ENCODE measurements around the gene KLHL17.
A peak's percentile ranks its signal among the peaks of the same experiment; 100 is the strongest.

Gene KLHL17

DNA sequence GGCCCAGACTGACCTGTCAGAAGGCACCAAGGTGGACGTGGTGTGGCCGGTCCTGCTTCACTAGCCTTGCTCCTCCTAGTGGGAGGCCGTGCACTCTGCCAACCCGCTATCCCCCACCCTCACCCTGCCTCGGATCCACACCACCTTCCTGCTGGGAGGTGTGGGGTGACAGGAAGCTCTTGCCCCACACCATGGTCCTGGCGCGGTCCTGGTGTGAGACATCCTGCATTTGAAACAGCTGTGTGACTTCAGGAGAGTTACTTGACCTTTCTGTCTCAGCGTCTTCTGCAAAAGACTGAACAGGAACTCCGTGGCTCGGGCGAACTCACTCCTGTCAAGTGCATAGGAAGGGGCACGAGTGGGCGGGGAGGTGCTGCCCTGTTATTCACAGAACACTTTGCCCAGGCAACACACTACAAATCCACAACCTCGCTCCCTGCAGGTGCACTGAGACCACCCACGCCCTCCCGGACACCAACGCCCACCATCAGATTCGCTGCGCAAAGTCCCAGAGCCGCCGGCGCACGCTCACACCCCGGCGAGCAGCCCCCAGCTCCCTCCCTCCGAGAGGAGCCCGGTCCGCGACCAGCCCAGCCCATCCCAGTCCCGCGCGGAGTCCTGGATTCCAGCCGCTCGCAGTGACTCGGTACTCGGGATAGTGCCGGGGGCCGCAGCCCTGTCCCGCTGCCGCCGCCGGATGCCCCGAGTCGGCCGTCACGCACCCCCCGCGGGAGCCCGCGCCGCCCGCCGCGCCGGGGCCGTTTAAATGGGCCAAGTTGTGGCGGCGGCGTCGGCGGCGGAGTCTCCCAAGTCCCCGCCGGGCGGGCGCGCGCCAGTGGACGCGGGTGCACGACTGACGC is 37.0 kb upstream of the KLHL17 start, which contains the start of gene SAMD11:
Gene SAMD11 (plus strand): TSS at position 793 of the 860 bp plus-strand sequence. CDS start 509 bp downstream, outside the sequence.
- peak; percentile 90 for DNase-seq

DNA sequence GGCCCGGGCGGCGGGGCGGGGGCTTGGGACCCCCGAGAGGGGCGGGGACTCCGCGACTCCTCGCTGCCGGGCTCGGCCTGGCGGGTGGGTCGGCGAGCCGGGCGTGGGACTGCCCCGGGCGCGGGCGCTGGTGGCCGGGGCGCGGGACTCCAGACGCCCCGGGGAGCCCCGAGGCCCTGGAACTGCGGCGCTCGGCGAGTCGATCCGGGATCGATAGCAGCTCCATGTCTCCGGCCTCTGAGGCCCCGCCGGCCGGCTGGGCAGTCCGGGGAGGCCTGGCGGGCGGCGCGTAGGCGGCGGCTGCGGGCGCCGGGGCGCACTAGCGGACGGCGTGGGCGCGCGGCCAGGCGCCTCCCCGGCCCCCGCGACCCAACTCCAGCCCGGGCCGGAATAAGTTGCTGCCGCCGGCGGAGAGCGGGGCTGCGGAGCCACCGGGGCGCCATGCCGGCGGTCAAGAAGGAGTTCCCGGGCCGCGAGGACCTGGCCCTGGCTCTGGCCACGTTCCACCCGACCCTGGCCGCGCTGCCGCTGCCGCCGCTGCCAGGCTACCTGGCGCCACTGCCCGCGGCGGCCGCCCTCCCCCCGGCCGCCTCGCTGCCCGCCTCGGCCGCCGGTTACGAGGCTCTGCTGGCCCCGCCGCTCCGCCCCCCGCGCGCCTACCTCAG is 36.3 kb upstream of the KLHL17 start:
- DNase-seq: no peak

DNA sequence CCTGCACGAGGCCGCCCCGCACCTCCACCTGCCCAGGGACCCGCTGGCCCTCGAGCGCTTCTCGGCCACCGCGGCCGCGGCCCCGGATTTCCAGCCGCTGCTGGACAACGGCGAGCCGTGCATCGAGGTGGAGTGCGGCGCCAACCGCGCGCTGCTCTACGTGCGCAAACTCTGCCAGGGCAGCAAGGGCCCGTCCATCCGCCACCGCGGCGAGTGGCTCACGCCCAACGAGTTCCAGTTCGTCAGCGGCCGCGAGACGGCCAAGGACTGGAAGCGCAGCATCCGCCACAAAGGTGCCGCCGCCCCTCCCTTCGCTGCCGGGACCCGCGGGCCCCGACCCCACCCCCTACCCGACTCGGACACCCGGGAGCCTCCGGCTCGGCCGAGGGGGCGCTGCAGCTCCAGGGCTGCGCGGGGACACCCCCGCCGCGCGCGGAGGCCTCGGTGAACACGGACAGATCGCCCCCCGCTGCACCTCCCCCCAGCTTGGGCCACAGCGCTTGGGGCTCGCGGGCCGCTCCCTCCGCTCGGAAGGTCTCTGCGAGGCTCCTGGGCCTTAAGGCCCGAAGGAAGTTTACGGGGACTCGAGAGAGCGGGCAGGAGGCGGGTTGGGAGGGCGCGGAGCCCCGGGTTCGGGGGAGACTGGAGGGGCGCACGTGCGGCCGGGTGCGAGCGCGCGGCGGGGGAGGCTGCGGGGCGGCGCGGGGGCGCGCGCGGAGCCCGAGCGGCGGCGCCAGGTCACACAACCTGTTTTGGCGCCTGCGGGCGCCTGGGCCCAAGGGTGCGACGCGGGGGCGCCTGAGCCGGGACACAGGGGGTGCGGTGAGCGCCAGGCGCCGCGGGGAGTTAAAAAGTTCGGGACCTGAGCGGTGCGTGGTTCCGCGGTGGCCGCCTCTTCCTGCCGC is 35.5 kb upstream of the KLHL17 start:
- peak; percentile 58 for DNase-seq

DNA sequence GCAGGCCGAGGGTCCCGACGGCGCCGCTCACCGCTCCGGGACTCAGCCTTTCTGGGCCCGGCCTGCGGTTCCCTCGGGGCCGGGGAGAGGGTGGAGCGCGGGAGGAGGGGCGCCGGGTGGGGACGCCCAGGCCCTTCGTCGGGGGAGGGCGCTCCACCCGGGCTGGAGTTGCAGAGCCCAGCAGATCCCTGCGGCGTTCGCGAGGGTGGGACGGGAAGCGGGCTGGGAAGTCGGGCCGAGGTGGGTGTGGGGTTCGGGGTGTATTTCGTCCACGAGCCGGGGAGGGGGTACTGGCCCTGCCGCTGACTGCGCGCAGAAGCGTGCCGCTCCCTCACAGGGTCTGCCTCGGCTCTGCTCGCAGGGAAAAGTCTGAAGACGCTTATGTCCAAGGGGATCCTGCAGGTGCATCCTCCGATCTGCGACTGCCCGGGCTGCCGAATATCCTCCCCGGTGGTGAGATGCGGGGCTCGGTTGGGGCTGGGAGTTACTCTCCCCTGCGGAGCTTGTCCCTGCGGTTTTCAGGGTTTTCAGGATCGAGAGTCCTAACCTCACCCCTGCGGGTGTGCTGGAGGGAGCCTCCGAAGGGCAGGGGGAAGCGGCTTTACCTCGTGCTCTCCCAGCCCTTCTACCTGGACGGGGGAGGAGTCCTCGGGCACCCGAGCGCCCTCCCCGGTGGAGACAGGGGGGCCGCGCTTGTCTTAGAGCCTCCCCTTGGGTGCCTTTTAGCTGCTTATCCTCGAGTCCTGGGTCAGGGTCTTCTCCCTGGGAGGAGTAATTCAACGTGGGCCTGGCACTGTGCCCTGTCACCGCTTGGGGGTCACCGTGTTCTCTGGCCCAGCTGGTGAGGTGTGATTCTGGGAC is 34.6 kb upstream of the KLHL17 start:
- peak; percentile 61 for DNase-seq

DNA sequence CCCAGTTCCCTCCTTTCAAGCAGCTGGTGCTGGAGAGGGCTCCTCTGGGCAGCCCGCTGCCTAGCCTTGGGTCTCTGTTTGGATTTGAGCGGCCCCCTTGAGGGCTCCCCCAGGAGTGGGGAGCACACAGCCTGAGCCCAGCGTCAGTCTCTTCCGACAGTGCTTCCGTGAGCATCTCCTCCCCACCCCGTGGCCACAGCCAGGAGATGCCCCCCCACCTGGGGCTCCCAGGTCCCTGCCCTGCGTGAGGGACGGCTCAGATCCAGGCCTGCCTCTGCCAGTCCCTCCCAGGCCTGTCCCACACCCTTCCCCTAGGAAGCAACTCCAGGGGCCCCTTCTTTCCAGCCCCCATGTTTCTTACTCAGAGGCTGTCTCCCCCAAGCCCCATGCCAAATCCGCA is 33.1 kb upstream of the KLHL17 start:
- no peak for DNase-seq

DNA sequence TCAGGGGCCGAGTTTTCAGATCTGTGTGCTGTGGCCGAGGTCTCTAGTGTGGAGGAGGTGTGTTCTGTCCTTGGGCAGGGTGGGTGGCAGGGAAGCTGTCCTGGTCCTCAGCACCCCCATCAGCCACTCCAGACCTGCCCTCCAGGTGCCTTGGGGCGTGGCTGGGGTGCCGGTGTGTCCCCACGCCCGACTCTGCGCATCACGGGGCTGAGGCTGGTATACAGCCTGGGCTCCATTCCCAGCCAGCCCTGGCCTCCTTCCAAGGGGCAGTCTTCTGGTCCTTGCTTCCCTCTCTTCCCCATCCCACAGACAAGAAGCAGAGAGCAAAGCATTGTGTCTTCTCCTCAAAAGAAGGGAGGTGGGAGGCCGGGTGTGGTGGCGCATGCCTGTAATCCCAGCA is 32.6 kb upstream of the KLHL17 start:
- DNase-seq: no peak

DNA sequence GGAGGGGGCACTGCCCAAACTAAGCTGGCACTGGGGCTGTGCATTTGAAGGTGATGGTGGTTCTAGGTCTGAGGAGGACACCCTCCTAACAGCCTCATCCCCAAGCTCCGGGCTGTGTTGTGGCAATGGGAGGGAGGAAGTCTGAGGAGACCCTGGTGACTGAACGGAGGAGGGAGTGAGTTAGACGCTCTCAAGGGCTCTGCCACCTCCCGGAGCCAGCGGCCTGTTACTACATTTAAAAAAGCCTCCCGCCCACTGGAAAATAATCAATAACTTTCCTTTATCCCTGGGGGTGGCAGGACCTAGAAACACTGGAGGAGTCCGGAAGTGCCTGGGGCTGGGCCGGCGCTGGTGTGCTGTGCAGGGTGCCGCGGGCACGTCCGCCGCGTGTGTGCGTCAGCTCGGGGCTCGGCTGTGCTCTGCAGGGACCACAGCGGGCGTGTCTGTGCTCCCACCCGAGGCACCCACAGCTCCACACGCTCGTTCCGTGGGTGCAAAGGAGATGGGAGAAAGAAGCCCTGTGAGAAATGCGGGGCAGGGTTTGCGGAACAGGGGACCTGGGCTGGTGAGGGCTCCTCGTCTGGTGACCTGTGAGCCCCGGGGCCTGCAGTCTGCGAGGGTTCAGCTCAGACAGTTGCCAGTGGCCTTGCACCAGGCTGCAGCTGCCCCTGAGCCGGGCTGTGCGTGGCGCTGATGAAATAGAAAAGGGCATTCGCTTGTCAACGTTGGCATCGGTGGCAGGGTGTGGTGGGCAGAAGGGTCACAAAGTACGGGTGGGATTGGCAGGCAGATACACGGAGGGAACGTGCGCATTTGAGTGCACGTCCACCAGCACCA is 31.3 kb upstream of the KLHL17 start:
- no peak for DNase-seq

DNA sequence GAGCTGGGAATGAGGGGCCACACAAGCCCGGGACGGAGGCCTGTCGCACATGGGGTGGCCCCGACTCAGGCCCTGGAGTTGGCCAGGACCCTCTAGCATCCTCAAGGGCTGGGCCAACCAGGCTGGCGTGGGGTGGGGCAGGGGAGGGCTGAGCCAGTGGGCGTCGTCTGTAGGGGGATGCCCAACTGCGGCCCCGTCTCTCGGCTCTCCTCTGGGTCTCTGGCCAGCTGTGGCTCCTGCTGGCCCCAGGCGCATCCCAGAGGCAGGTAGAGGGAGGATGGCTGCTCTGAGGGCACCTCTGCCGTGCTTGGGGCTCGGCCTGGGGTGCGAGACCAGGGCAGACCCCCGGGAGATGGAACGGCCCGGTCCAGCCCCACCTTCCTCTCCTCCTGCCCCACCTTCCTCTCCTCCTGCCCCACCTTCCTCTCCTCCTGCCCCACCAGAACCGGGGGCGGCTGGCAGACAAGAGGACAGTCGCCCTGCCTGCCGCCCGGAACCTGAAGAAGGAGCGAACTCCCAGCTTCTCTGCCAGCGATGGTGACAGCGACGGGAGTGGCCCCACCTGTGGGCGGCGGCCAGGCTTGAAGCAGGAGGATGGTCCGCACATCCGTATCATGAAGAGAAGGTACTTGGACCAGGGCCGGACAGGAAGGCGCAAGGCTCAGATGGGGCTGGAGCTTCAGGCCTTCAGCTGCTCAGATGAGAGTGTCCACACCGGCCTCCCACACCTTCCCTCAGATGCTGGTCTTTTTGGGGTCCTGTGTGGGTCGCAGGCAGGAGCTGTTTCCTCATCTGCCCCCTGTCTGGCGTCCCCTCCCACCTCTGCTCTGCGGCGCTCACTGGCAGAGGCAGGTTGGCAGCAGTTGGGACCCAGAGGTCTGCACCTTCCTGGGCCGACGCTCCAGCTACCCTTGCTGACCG is 30.4 kb upstream of the KLHL17 start:
- DNase-seq: no peak

DNA sequence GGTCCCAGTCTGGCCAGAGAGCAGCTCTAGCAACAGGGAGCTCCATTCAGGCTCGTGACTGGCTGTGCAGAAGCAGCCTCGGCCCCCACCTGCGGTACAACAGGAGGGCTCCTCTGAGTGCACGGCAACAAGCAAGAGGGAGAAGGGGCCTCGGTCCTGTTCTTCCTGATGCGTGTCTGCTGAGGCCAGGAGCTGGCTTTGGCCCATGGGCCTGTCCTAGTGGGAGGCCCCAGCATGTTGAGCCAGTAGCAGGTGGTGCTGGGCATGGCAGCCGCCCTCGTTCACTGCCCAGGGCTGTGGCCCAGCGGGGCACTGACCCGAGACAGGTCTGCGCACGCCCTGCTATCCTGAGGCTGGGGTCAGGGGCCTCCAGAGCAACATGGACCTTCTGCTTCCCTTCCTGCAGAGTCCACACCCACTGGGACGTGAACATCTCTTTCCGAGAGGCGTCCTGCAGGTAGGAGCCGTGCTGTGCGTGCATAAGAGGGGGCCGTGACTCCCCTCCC is 29.7 kb upstream of the KLHL17 start:
- DNase-seq: no peak

DNA sequence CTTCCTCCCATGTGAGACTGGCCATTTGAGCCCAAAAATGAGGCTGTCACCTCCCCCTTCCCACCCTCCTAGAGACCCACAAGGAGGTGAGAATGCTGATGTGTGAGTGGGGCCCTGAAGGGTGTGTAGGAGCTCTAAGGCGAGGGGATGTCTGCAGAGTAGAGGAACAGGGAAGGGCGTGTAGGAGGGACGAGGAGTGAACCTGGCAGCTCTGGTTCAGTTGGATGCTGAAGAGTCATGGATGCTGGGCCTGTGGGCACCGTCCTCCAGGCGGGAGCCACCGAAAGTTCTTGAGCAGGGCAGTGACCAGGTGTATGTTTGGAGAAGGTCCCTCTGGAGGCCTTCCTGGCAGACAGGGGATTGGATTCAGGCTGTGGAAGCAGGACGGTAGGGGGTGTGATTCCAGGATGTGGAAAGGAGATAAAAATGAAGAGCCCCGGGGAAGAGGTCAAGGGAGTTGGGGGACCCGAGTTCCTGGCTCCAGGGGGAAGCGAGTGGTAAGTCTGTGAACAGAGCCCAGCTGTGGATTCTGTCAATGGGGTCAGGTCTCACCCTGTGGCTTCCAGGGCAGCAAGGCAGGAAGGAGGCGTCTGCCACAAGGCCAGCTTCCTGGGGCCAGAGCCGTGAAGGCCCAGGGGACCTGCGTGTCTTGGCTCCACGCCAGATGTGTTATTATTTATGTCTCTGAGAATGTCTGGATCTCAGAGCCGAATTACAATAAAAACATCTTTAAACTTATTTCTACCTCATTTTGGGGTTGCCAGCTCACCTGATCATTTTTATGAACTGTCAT is 28.8 kb upstream of the KLHL17 start:
- no peak for DNase-seq

DNA sequence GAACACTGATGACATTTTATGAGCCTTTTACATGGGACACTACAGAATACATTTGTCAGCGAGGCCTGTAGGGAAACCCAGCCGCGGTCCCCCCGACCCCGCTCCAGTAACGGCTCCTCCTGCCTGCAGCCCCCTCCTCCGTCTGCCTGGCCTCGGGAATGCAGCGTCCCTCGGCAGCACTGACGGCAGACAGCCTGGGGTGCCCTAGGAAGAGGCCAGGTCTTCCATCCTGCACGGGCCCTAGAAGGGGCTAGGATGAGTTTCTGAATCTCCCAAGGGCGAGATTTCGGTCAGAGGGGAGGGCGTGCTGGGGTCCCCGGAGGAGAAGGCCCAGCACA is 28.2 kb upstream of the KLHL17 start:
- no peak for DNase-seq

DNA sequence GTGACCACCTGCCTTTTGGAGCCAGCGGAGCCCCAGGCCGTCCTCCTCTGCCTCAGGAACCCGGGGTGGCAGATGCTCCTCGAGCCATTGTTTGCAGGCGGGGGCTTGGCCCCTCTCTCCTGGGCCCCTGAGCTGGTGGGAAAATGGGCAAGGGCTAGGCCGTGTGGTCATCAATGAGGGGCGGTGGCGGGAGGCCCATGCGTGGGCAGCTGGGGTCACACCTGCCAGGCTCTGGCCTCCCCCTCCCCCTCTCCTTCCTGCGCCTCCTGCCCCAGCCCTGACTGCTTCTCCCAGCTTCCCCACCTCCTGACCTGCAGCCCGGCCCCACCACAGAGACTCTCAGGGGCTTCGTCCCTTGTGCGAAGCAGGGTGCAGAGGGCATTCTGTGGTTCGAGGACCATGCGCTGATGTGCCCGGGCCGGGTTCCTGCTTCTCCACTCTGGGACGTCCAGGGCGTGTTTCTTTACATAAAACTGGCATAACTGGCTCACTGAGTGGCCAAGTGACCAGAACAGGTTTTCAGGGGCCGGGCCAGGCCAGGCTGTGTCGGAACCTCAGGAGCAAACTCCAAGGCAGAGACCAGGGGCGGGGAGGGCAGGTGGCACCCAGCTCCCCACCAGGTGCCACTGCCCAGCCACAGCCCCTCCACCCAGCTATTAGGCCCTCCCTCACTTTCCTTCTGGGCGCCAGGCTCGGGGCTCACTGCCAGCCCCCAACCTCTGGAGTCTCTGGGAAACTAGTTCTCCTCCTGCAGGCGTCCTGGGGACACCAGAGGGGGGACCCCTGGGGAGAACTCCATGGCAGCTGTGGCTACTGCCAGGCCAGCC is 27.4 kb upstream of the KLHL17 start:
- no peak for DNase-seq

DNA sequence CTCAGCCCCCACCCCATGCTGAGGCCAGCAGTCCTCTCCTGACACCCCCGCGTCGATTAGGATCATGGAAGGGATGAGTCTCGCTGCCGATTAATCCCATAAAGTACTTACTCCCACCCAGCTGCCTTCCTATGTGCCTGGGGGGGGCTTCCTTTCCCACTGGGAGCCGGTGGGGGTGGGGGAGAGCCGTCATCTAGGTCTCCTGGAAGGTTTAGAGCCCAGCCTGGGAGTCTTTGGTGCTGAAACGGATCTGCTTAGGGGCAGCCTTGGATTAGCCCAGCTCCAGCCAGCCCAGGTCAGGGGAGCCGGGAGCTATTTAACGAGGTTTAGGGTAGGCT is 26.8 kb upstream of the KLHL17 start:
- DNase-seq: no peak

DNA sequence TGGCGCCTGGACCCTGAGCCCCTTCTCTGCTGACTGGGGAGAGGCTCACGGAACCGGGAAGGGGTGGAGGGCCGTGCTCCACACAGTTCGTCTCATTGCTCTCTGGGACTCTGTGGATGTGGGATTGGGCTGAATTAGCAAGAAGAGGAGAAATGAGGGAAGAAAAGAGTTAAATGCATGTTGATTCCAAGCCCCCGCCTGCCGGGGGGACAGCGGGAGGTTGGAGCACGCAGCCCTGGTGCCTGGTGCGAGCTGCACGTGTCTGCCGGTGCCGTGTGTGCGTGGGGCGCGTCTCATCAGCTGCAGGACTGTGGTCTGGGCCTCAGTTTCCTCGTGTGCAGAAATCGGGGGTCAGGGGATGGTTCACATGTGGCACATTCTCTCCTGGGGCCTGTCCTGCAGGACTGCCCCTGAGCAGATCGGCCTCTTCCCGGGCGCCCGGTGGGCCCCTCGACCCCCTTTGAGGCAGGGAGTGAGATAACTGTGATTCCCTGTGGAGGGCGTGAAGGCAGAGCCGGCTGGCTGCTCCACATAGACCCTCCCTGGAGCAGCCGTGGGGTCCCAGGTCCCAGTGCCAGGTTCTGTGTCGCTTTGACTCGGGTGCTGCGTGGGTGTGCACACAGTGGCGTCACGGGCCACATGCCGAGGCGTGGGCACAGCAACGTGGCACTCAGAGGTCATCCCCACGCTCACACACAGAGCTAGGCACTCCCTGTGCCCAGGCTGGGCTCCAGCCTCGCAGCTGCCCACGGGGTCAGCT is 25.2 kb upstream of the KLHL17 start:
- DNase-seq: no peak

DNA sequence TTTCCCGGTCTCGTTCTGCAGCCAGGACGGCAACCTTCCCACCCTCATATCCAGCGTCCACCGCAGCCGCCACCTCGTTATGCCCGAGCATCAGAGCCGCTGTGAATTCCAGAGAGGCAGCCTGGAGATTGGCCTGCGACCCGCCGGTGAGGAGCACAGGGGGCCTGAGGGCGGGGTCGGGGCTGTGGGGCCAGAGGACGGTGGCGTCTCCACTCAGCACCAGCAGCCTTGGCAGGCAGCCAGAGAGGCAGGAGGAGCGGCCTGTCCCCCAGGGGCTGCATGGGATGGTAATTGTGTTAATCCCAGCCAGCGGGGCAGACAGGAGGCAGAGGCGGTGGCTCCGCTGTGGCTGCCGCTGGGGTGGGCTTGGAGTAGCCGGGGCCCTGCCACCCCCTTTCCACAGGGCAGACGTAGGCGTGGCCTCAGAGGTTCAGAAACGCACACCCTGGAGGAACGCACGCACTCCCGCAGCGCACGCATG is 24.6 kb upstream of the KLHL17 start:
- DNase-seq: peak; percentile 65

DNA sequence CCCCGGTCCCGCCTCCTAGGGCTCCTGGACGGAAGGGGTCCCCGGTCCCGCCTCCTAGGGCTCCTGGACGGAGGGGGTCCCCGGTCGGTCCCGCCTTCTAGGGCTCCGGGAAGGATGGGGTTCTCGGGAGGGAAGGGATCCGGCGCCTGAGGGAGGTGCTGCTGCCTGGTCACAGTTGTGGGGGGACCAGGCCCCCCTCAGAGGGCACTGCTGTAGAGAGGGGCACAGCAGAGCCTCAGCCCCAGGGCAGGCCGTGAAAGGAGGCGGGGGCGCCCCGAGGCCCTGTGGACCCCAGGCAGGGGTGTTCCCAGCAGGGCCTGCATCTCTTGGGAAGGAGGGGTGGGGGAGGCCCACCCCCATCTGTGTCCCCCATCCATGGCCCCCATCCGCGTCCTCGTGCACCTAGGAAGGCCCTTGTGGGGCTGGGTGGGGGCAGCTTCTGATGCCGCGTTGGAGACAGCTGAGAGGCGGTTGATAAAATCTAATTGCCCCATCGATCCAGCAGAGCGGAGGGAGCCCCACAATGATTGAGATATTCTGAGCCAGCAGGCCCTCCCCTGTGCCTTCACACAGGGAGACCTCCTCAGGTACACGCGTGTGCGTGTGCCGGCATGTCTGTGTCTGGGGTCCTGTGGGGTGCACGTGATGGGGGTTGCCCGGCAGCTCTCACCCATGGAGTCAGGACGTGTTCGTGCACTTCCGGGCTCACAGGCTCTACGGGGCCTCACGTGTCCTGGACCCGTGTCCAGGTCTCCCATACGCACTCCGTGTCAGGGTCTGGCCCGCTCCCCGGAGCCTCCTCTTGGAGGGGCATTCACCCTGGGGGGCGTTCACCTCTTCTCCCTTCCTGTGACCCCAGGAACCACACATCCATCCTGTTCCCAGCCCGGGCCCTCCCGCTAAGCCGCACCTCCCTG is 23.8 kb upstream of the KLHL17 start:
- DNase-seq: no peak
